ENCODE measurements around the gene KCNK7.

KCNK7 gene

GRCh38 chr11:65634109-65634436, 38.5 kb upstream of the KCNK7 start:
- no peak for ATAC-seq
- TF ChIP-seq GLIS3 (CRISPR knock-in tag; IDR thresholded peaks at IDR 0.05) (no peak), TCF4 (CRISPR knock-in tag; IDR thresholded peaks at IDR 0.05; ENCODE audit: borderline replicate concordance) (no peak), SNAI2 (CRISPR knock-in tag; IDR thresholded peaks at IDR 0.05) (no peak), ISL1 (CRISPR knock-in tag; IDR thresholded peaks at IDR 0.05) (no peak), OSR1 (CRISPR knock-in tag; IDR thresholded peaks at IDR 0.05) (no peak), ZFP3 (CRISPR knock-in tag; IDR thresholded peaks at IDR 0.05) (no peak), TSHZ2 (CRISPR knock-in tag; IDR thresholded peaks at IDR 0.05) (no peak), ZC3H10 (CRISPR knock-in tag; IDR thresholded peaks at IDR 0.05) (no peak), TOX (CRISPR knock-in tag; IDR thresholded peaks at IDR 0.05; ENCODE audit: borderline replicate concordance) (no peak), PATZ1 (CRISPR knock-in tag; IDR thresholded peaks at IDR 0.05; ENCODE audit: borderline replicate concordance) (no peak), ZNF70 (CRISPR knock-in tag; IDR thresholded peaks at IDR 0.05) (no peak)
- TF ChIP-seq, protein P1, sequence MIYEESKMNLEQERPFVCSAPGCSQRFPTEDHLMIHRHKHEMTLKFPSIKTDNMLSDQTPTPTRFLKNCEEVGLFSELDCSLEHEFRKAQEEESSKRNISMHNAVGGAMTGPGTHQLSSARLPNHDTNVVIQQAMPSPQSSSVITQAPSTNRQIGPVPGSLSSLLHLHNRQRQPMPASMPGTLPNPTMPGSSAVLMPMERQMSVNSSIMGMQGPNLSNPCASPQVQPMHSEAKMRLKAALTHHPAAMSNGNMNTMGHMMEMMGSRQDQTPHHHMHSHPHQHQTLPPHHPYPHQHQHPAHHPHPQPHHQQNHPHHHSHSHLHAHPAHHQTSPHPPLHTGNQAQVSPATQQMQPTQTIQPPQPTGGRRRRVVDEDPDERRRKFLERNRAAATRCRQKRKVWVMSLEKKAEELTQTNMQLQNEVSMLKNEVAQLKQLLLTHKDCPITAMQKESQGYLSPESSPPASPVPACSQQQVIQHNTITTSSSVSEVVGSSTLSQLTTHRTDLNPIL (CRISPR knock-in tag; IDR thresholded peaks at IDR 0.05; ENCODE audit: low read depth) = no peak

DNA sequence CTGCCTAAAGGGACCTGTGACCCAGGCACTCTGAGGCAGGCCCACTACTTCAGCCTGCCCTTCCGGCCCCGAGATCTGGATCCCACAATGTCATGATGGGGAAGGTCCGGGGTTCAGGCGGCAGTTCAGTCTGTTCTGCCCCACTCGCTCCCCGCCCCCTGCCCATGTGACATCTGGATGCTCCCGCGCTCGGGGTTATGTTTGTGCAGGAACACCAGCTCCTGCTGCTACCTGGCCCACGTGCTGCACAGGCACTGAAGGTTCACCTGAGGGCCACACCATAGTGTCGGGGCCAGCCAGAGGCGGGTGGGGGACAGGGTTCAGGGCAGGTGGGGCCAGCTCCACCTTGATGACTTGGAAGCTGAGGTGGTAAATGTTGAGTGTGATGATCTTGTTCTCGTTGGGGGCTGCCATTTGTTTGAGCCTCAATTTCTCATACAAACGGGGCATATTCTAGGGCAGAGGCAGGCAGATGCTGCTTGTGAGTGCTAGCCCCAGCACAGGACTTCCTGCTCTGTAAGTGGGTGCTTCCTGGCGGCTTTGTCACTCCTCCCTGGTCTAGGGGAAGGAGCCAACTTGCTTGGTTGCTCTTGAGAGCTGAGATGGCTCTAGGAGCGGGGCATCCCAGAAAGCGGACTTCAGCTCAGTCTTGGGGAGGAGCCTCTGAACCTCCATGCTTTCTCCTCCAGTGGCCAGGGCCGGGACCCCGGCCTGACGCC, 37.9 kb upstream of the KCNK7 start:
- TF ChIP-seq TCF4 (CRISPR knock-in tag; IDR thresholded peaks at IDR 0.05; ENCODE audit: borderline replicate concordance) (no peak), PATZ1 (CRISPR knock-in tag; IDR thresholded peaks at IDR 0.05; ENCODE audit: borderline replicate concordance) (no peak), GLIS3 (CRISPR knock-in tag; IDR thresholded peaks at IDR 0.05) (no peak), RARB (CRISPR knock-in tag; IDR thresholded peaks at IDR 0.05) (no peak), TSHZ2 (CRISPR knock-in tag; IDR thresholded peaks at IDR 0.05) (no peak), OSR1 (CRISPR knock-in tag; IDR thresholded peaks at IDR 0.05) (no peak), PPARA (CRISPR knock-in tag; IDR thresholded peaks at IDR 0.05; ENCODE audit: borderline replicate concordance) (no peak), ZFP30 (CRISPR knock-in tag; IDR thresholded peaks at IDR 0.05) (no peak), SNAI2 (CRISPR knock-in tag; IDR thresholded peaks at IDR 0.05) (no peak), CSDC2 (CRISPR knock-in tag; IDR thresholded peaks at IDR 0.05) (no peak), ZC3H10 (CRISPR knock-in tag; IDR thresholded peaks at IDR 0.05) (no peak), ZNF70 (CRISPR knock-in tag; IDR thresholded peaks at IDR 0.05) (no peak), ZFP3 (CRISPR knock-in tag; IDR thresholded peaks at IDR 0.05) (no peak), TOX (CRISPR knock-in tag; IDR thresholded peaks at IDR 0.05; ENCODE audit: borderline replicate concordance) (no peak), ARNTL (CRISPR knock-in tag; IDR thresholded peaks at IDR 0.05; ENCODE audit: borderline replicate concordance, low read depth) (no peak), ISL1 (CRISPR knock-in tag; IDR thresholded peaks at IDR 0.05) (no peak)
- TF ChIP-seq, protein P1 (CRISPR knock-in tag; IDR thresholded peaks at IDR 0.05; ENCODE audit: low read depth) = no peak
- TF ChIP-seq, protein P2, sequence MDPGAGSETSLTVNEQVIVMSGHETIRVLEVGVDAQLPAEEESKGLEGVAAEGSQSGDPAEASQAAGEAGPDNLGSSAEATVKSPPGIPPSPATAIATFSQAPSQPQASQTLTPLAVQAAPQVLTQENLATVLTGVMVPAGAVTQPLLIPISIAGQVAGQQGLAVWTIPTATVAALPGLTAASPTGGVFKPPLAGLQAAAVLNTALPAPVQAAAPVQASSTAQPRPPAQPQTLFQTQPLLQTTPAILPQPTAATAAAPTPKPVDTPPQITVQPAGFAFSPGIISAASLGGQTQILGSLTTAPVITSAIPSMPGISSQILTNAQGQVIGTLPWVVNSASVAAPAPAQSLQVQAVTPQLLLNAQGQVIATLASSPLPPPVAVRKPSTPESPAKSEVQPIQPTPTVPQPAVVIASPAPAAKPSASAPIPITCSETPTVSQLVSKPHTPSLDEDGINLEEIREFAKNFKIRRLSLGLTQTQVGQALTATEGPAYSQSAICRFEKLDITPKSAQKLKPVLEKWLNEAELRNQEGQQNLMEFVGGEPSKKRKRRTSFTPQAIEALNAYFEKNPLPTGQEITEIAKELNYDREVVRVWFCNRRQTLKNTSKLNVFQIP (CRISPR knock-in tag; IDR thresholded peaks at IDR 0.05; ENCODE audit: borderline replicate concordance, low read depth) = no peak
- no peak for ATAC-seq

Data from SK-N-SH treated with all-trans-retinoic acid at 6 μM for 48 hours (cell line).